ENCODE results near the gene ADAMTS16. TPM values are rescaled to one million over a fixed set of nuclear protein-coding genes. Genes with fewer than 3 reads are reported as not detected.

Gene ADAMTS16
- total and polyA plus RNA-seq, 2 donors from 2014 or later, result 5.6 to 7.5 TPM

GRCh38 chr5:5330728-5331452 lies 190.8 kb downstream of the ADAMTS16 start:
- Histone ChIP-seq H3K27ac (ENCODE audit: low read depth in 2 of 2, low read length in 2 of 2) (peak overlapping the region; percentile 10 to 61), H3K4me1 (ENCODE audit: control insufficient read depth in 2 of 3, insufficient read depth in 2 of 3, low read depth in 1 of 3, low read length in 3 of 3) (peaks cover 0 to 11% (median 6%) of the 10 kb centered on the region in 3 donors), H3K9me3 (ENCODE audit: control insufficient read depth in 2 of 3, insufficient read depth in 1 of 3, low read length in 3 of 3) (no peaks in the 10 kb centered on the region), H3K9ac (ENCODE audit: low read length in 3 of 3) (no peak overlapping the region), H3K36me3 (ENCODE audit: control insufficient read depth in 2 of 3, insufficient read depth in 3 of 3, low read length in 3 of 3) (no peaks in the 10 kb centered on the region), H3K27me3 (ENCODE audit: control insufficient read depth, insufficient read depth, low read length) (no peaks in the 10 kb centered on the region), H3K4me3 (ENCODE audit: low read length in 3 of 3) (no peak overlapping the region)
- no peak for FAIRE-seq
- intact Hi-C loops (cut with DNase I), result no loop called here
- TF ChIP-seq CTCF (IDR thresholded peaks at IDR 0.05; ENCODE audit: borderline replicate concordance, extremely low read depth, insufficient read depth), result no peak
- peak in 3 of 5 donors; percentile 34 to 62 (median 58) for DNase-seq

GRCh38 chr5:5331848-5332247 lies 191.7 kb downstream of the ADAMTS16 start:
- DNase-seq (no peak), FAIRE-seq (no peak)
- Histone ChIP-seq H3K9ac (ENCODE audit: low read length in 3 of 3) (no peak overlapping the region), H3K36me3 (ENCODE audit: control insufficient read depth in 2 of 3, insufficient read depth in 3 of 3, low read length in 3 of 3) (no peaks in the 10 kb centered on the region), H3K9me3 (ENCODE audit: control insufficient read depth in 2 of 3, insufficient read depth in 1 of 3, low read length in 3 of 3) (no peaks in the 10 kb centered on the region), H3K27me3 (ENCODE audit: control insufficient read depth, insufficient read depth, low read length) (no peaks in the 10 kb centered on the region), H3K4me3 (ENCODE audit: low read length in 3 of 3) (no peak overlapping the region), H3K4me1 (ENCODE audit: control insufficient read depth in 2 of 3, insufficient read depth in 2 of 3, low read depth in 1 of 3, low read length in 3 of 3) (peaks cover 0 to 14% (median 11%) of the 10 kb centered on the region in 3 donors), H3K27ac (ENCODE audit: low read depth in 2 of 2, low read length in 2 of 2) (peak overlapping the region; percentile 37 to 56)
- intact Hi-C loops (cut with DNase I), result no loop called here
- TF ChIP-seq CTCF (IDR thresholded peaks at IDR 0.05; ENCODE audit: borderline replicate concordance, extremely low read depth, insufficient read depth), result no peak

GRCh38 chr5:5332287-5332686 lies 192.2 kb downstream of the ADAMTS16 start:
- Histone ChIP-seq H3K36me3 (ENCODE audit: control insufficient read depth in 2 of 3, insufficient read depth in 3 of 3, low read length in 3 of 3) (no peaks in the 10 kb centered on the region), H3K27ac (ENCODE audit: low read depth in 2 of 2, low read length in 2 of 2) (peak overlapping the region in 1 of 2 donors; percentile 37), H3K27me3 (ENCODE audit: control insufficient read depth, insufficient read depth, low read length) (no peaks in the 10 kb centered on the region), H3K4me1 (ENCODE audit: control insufficient read depth in 2 of 3, insufficient read depth in 2 of 3, low read depth in 1 of 3, low read length in 3 of 3) (peaks cover 0 to 14% (median 11%) of the 10 kb centered on the region in 3 donors), H3K9me3 (ENCODE audit: control insufficient read depth in 2 of 3, insufficient read depth in 1 of 3, low read length in 3 of 3) (no peaks in the 10 kb centered on the region), H3K4me3 (ENCODE audit: low read length in 3 of 3) (no peak overlapping the region), H3K9ac (ENCODE audit: low read length in 3 of 3) (no peak overlapping the region)
- intact Hi-C loops (cut with DNase I), result no loop called here
- DNase-seq (no peak), FAIRE-seq (no peak)
- TF ChIP-seq CTCF (IDR thresholded peaks at IDR 0.05; ENCODE audit: borderline replicate concordance, extremely low read depth, insufficient read depth), result no peak
